ENCODE measurements around the gene SESTD1. TPM values are rescaled to one million over a fixed set of nuclear protein-coding genes. Genes with fewer than 3 reads are reported as not detected.

The SESTD1 gene, protein sequence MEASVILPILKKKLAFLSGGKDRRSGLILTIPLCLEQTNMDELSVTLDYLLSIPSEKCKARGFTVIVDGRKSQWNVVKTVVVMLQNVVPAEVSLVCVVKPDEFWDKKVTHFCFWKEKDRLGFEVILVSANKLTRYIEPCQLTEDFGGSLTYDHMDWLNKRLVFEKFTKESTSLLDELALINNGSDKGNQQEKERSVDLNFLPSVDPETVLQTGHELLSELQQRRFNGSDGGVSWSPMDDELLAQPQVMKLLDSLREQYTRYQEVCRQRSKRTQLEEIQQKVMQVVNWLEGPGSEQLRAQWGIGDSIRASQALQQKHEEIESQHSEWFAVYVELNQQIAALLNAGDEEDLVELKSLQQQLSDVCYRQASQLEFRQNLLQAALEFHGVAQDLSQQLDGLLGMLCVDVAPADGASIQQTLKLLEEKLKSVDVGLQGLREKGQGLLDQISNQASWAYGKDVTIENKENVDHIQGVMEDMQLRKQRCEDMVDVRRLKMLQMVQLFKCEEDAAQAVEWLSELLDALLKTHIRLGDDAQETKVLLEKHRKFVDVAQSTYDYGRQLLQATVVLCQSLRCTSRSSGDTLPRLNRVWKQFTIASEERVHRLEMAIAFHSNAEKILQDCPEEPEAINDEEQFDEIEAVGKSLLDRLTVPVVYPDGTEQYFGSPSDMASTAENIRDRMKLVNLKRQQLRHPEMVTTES
- 27.6 and 33.1 TPM in 2 replicates for total RNA-seq

DNA sequence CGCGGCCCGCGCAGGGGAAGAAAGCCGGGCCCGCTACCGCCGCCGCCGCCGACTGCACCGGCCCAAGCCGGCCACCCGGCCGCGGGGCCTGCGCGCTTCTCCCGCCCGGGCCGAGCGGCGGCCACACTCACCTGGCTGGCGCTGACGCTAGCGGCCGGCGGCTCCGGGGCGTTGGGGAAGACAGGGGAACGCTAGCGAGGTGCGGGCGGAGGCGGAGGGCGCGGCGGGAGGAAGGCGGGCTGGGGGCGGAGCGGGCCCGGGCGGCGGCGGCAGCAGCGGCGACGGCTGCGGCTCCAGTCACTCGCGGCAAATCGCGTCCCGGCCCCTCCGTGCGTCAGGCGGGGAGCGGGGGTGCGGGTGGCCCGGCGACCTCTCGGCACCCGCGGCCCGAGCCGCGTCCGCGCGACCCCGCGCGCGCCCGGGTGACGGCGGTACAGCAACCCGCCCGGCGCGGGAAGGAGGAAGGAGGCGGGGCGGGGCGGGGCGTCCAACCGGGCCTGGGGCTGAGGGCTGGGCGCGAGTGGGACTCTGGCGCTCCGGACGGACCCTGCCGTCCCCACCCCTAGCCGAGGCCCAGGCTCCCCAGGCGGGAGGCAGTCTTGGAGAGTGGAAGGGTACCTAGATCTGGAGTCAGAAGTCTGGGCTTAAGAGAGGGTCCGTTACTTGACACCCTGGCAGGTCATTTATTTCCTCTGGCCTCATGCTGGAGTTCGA is at the start of gene SESTD1:
TSS of gene SESTD1 (minus strand) at position 465 of the 714 bp plus-strand sequence. CDS start 72,991 bp downstream, outside the sequence.

Other genes with a start within 250 kb of the SESTD1 start
- not detected in 2 replicates for gene CCDC141, start 214.7 kb downstream of the SESTD1 start, total RNA-seq

Data from hair follicle dermal papilla cell (primary cell).